ENCODE data around the gene FBXO42. TPM values are rescaled to one million over a fixed set of nuclear protein-coding genes. Genes with fewer than 3 reads are reported as not detected.

FBXO42 gene
- total RNA-seq, 1 donor from 2014 or later: 36.6 TPM

- H3K4me3 ChIP-seq: no peak overlapping the region
- no peaks in the 10 kb centered on the region for H3K27me3 ChIP-seq
- peaks cover 39 to 55% of the 10 kb centered on the region in 2 donors for H3K36me3 ChIP-seq
- peak overlapping the region; percentile 83 to 85 for H3K27ac ChIP-seq
- peak in 1 of 2 donors; percentile 40 for DNase-seq (ENCODE audit: low spot score in 2 of 2)
- intact Hi-C loops (cut with DNase I): loop anchor here (2.0 kb wide), 1 partner anchor 47 kb away; no protein-coding TSS in a partner anchor
- no peak for TF ChIP-seq CTCF (IDR thresholded peaks at IDR 0.05)
- peaks cover 18 to 68% of the 10 kb centered on the region in 2 donors for H3K4me1 ChIP-seq
- no peaks in the 10 kb centered on the region for H3K9me3 ChIP-seq
These were observed 100.9 kb downstream of the FBXO42 start for GRCh38 chr1:16251381-16251780.

DNA sequence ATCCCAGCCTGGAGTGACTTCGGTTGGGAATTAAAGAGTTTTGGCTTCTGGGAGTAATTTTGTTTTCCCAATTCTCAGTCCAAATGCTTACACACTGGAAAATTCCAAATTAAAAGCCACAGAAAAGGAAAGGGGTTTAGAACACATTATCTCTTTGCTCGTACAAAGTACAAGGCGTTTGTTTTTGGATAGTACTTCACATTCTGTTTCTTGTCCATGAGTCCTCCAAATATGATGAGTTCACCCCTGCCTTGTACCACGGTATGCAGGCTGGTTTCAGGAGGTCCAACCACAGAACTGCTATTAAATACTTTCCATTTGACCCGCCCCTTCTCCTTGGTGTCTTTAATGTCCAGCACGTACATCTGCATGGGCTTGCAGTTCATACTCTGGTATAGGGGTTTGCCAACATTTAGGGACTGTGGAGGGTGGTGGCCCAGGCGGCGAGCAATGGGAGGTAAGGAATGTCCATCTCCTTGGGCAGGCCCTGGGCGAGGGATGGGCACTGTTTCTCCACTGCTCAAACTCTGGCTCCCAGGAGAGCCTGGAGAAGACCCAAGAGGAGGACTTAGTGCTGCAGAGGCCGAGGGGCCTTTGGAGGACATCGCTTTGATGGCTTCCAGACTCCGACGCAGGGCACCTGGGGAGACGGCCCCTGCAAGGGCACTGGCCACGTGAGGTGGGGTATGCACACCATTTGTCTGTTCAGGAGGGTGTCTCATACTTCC lies 101.6 kb downstream of the FBXO42 start:
- intact Hi-C loops (cut with DNase I): loop anchor here (2.0 kb wide), 1 partner anchor 48 kb away; no protein-coding TSS in a partner anchor
- H3K27me3 ChIP-seq: no peaks in the 10 kb centered on the region
- no peak overlapping the region for H3K4me3 ChIP-seq
- peaks cover 37 to 55% of the 10 kb centered on the region in 2 donors for H3K36me3 ChIP-seq
- no peak for DNase-seq (ENCODE audit: low spot score in 2 of 2)
- no peaks in the 10 kb centered on the region for H3K9me3 ChIP-seq
- TF ChIP-seq CTCF (IDR thresholded peaks at IDR 0.05): no peak
- peaks cover 18 to 68% of the 10 kb centered on the region in 2 donors for H3K4me1 ChIP-seq
- H3K27ac ChIP-seq: peak overlapping the region; percentile 83 to 85

- H3K27me3 ChIP-seq: no peaks in the 10 kb centered on the region
- H3K9me3 ChIP-seq: no peaks in the 10 kb centered on the region
- intact Hi-C loops (cut with DNase I): loop anchor here (1.0 to 5.0 kb wide), 5 partner anchors 12 to 105 kb away; partner anchors contain the start of genes CPLANE2 and FBXO42
- peak overlapping the region in 1 of 2 donors; percentile 33 for H3K4me3 ChIP-seq
- peak in 1 of 2 donors; percentile 90 for DNase-seq (ENCODE audit: low spot score in 2 of 2)
- peaks cover 28 to 53% of the 10 kb centered on the region in 2 donors for H3K36me3 ChIP-seq
- peak overlapping the region; percentile 83 to 85 for H3K27ac ChIP-seq
- H3K4me1 ChIP-seq: peaks cover 18 to 73% of the 10 kb centered on the region in 2 donors
- TF ChIP-seq CTCF (IDR thresholded peaks at IDR 0.05): no peak
These were observed 102.6 kb downstream of the FBXO42 start for GRCh38 chr1:16249596-16250241.

GRCh38 chr1:16248603-16249516 lies 103.4 kb downstream of the FBXO42 start:
- Histone ChIP-seq H3K9me3 (no peaks in the 10 kb centered on the region), H3K4me1 (peaks cover 25 to 77% of the 10 kb centered on the region in 2 donors), H3K27me3 (no peaks in the 10 kb centered on the region), H3K4me3 (peak overlapping the region in 1 of 2 donors; percentile 33), H3K27ac (peak overlapping the region; percentile 75 to 83), H3K36me3 (peaks cover 26 to 50% of the 10 kb centered on the region in 2 donors)
- intact Hi-C loops (cut with DNase I): loop anchor here (1.0 to 5.0 kb wide), 4 partner anchors 12 to 104 kb away; partner anchors contain the start of genes CPLANE2 and FBXO42
- DNase-seq (ENCODE audit: low spot score in 2 of 2): peak in 1 of 2 donors; percentile 91
- TF ChIP-seq CTCF (IDR thresholded peaks at IDR 0.05): no peak

- no peak for TF ChIP-seq CTCF (IDR thresholded peaks at IDR 0.05)
- Histone ChIP-seq H3K4me1 (peaks cover 26 to 70% of the 10 kb centered on the region in 2 donors), H3K27ac (peak overlapping the region; percentile 75 to 83), H3K4me3 (no peak overlapping the region), H3K27me3 (no peaks in the 10 kb centered on the region), H3K36me3 (peaks cover 26 to 47% of the 10 kb centered on the region in 2 donors), H3K9me3 (no peaks in the 10 kb centered on the region)
- DNase-seq (ENCODE audit: low spot score in 2 of 2): no peak
- intact Hi-C loops (cut with DNase I): loop anchor here (2.0 to 5.0 kb wide), 3 partner anchors 61 to 105 kb away; partner anchors contain the start of gene FBXO42
These were observed 104.3 kb downstream of the FBXO42 start for GRCh38 chr1:16248007-16248436.

Data from ascending aorta (tissue), 2 donors.